ENCODE measurements around the gene NR2C2.

DNA sequence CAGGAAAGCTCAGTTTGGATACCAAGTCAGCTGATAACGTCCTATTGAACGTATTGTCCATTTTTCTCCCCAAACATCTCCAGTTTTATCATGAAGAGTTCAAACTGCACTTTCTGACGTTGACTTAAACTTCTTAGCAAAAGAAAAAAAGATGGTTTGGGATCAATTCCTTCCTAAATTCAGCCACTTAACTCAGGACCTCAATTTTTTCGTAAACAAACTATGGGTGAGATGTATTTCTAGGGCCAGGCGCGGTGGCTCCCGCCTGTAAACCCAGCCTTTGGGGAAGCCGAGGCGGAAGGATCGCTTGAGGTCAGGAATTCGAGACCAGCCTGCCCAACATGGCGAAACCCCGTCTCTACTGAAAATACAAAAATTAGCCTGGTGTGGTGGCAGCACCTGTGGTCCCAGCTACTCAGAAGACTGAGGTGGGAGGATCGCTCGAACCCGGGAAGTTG is 118.2 kb downstream of the NR2C2 start:
- TF ChIP-seq SP1 (CRISPR knock-in tag; IDR thresholded peaks at IDR 0.05) (no peak), NR2C2 (CRISPR knock-in tag; IDR thresholded peaks at IDR 0.05) (no peak), NR2C2 (tag; IDR thresholded peaks at IDR 0.05) (no peak), ZBTB49 (CRISPR knock-in tag; IDR thresholded peaks at IDR 0.05; ENCODE audit: borderline replicate concordance) (no peak), CBFB (CRISPR knock-in tag; IDR thresholded peaks at IDR 0.05) (no peak), CTCF (IDR thresholded peaks at IDR 0.05 in 2 of 3, conservative IDR thresholded peaks at IDR 0.05 in 1 of 3; ENCODE audit: insufficient read depth in 2 of 3, low read depth in 1 of 3, low read length in 3 of 3) (no peak), BHLHE40 (IDR thresholded peaks at IDR 0.05; ENCODE audit: low read length) (no peak), FOXO4 (CRISPR knock-in tag; IDR thresholded peaks at IDR 0.05) (no peak), SREBF2 (CRISPR knock-in tag; IDR thresholded peaks at IDR 0.05) (no peak), EGR1 (conservative IDR thresholded peaks at IDR 0.05) (no peak; the same call in 1 of the 2 replicates)
- TF ChIP-seq, protein P1, sequence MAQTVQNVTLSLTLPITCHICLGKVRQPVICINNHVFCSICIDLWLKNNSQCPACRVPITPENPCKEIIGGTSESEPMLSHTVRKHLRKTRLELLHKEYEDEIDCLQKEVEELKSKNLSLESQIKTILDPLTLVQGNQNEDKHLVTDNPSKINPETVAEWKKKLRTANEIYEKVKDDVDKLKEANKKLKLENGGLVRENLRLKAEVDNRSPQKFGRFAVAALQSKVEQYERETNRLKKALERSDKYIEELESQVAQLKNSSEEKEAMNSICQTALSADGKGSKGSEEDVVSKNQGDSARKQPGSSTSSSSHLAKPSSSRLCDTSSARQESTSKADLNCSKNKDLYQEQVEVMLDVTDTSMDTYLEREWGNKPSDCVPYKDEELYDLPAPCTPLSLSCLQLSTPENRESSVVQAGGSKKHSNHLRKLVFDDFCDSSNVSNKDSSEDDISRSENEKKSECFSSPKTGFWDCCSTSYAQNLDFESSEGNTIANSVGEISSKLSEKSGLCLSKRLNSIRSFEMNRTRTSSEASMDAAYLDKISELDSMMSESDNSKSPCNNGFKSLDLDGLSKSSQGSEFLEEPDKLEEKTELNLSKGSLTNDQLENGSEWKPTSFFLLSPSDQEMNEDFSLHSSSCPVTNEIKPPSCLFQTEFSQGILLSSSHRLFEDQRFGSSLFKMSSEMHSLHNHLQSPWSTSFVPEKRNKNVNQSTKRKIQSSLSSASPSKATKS (CRISPR knock-in tag; IDR thresholded peaks at IDR 0.05) = no peak
